NCI-H2196 (cell line): ENCODE measurements around the gene FIGNL2.
"Not testable (repeated sequence)": the region's sequence is repeated elsewhere in the genome, so short reads cannot be mapped to it uniquely, and the experiment has no call there.

ENCODE experiments used
- DNase-seq: peaks from one replicate; lab custom pipeline; 2025; ENCODE audit not compliant: unreplicated experiment; lab: John Stamatoyannopoulos, UW

Gene FIGNL2

DNA sequence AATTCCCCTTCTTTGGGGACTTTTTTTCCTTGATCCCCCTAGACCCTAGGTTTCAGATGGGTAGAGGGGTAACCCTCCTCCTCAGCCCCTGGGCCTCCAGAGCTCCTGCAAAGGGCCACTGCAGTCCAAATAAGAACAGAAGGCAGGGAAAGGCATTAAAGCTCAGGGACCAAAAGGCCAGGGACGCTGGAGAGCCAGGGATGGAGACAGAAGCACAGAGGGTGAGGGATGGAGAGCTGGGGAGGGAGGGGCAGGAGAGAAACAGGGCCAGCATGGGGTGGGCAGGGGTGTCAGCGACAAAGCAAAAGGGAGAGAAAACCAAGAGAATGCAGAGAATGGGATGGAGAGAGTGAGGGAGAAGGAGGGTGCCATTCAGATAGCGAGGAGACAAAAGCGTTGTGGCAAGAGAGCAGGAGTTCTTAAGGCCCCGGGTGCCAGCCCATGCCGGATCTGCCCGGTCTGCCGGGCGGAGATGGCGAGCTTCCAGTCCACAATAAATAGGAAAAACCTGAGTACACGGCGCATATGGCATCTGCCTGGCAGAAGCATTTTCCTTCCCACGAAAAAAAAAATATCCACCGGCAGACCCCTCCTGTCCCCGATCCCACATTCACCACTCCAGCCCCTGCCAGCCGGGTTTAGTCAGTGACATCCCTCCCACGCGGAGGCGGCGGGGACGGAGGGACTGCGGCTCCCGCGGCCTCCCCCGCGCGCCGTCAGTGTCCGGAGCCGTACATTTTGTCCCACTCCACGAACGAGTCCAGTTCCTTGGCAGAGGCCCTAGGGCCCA, 28.6 kb downstream of the FIGNL2 start:
- DNase-seq, result peak; percentile 29

DNA sequence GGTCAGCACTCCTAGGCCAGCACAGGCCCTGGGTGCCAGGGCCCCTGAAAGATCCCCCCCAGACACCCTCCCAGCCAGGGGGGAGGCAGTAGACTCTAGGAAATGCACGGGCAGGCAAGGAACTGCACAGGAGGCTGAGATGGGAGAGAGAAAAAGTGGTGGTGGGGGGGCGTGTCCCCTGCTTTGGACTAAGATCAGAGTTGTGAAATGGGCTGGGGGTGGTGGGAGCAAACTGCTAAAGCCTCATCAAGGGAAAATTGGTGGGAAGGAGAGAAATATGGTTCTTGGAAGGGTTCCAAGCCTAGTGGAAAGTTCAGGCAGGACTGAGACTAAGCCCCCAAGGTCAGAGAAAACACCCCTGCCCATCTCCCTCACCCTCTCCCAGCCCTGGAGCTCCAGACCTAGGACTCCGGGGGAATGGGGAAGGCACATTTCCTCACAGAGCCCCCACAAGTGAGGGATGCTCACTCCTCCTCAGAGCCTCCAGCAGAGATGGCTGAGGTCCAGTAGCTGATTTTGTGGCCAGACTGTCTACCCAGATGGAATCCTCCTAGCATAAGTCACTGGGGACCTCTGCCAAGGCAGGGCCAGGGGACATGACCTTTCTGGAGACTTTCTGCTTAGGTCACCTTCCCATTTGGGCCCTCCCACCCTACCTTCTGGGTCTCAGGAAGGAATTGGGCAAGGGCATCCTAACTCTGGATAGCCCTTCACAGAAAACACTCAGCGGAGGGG, 29.8 kb downstream of the FIGNL2 start:
- DNase-seq, result peak; percentile 6

DNA sequence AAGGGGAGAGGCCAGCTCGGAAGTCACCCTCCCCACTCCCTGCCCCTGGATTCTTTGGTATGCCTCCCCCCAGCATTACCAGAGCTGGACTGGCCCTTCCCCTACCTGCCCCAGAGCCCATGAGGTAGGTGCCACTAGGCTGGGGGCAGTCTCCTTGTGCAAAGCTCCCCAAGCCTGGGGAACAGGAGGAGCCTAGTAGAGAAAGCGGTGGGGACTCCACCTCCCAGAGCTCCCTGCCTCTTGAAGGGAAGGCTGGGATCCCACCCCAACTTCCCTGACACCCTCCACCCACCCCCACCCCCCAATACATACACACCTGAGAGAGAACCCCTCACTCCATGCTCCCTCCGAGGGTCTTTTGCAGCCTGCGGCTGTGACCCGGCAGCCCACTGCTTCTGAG, 30.4 kb downstream of the FIGNL2 start:
- DNase-seq, result no peak

DNA sequence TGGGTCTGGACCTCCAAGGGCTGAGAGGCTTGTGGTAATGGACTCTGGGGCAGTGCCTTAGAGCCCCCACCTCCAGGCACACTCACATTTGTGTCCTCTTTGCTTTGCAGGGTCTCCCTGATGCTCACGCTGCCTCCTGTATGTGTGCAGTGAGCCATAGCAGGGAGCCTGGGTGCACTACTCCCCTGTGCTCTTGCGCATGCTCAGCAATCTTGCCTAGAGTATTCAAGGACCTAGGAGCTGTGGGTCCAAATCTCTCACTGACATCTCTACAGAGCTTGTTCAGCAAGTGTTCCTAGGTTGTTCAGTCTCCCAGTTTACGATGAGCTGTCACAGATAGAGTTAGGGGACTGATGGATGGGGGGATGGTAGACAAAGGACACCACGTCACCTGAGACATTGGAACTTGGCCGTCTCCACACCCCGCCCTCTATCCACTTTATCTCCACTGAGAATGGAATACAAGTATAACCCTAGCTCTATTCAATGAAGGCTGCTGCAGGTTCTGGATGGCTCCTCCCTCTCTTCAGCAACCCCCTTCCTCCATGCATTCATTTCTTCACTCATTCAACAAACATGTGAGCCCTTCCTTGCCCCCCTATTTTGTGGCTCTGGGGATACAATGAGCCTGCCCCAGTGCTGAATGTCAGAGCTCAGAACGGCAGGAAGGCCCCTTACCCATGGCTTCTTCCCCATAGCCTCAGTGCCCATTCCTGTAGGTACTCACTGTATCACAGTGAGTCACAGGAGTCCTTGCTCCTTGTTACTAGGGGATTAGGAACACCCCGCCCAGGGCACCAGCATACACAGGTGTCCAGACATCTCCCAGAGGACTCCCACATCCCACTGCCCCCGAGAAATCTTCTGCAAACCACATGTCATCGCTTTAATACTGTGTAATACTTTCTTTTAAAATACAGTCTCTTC, 31.2 kb downstream of the FIGNL2 start:
- no peak for DNase-seq

DNA sequence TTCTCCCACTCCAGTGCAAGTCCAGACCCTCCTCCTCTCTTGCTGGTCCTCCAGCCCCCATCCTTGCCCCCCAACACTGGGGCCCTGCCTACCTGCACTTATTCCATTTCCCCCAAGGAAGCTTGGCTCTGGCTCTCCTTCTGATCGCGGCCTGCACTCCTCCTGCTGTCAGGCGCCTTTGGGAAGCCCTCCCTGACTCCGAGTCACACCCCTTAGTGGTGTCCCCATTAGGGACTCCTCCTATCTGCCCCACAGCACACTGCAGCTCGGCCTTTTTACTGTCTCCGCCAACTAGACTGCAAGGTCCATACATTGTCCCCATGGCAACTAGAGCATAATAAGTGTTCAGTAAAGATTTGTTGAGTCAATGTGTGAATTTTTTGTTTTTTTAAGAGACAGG, 32.9 kb downstream of the FIGNL2 start:
- no peak for DNase-seq

DNA sequence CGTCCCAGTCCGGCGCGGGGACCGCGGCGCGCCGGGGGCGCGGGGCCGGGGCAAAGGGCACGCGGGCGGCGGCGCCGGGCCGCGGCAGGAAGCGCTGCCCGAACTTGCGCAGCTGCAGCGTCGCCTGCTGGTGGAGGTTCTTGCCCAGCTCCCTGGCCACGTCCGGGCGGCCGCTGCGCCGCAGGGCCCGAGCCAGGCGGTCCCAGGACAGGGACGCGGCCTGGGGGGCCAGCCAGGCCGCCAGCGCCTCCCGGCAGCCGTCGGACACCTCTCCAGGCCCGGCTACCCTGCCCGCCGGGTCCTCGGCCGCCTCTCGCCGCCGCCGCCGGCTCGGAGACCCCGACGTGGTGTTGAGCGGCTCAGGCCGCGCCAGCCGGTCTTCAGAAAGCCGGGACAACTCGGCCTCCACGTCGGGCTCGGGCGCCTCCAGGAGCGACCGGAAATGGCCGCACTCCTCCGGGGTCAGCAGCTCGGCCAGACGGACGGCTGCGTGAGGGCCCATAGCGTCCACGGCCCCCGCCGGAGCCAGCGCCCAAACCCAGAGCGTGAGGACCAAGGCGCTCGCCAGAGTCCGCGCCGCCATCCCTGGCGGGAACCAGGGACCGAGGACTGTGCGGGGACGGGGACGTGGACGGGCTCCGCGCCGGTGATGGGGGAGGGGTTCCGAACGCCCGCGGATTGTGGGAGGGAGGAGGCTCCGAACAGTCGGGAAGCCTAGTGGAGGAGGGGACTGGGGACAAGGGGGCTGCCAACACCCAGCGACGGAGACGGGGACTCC, 34.0 kb downstream of the FIGNL2 start:
- DNase-seq, result peak; percentile 81

DNA sequence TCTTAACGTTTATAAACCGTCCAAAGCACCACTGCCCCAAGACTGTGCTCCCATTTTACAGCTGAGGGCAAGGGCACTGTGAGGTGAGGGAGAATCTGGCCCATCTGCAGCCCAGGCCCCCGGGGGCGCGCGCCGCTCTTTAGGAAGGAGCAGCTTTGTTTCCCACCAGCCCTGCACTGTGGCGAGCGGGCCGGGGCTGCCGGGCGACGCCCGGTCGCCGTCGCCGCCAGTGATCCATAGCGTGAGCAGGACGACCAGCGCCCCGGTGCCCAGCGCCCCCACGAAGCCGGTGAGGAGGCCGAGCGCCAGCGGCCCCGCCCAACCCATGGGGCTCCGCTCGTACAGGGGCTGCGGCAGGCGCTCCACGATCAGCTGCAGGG, 34.6 kb downstream of the FIGNL2 start:
- DNase-seq, result no peak

DNA sequence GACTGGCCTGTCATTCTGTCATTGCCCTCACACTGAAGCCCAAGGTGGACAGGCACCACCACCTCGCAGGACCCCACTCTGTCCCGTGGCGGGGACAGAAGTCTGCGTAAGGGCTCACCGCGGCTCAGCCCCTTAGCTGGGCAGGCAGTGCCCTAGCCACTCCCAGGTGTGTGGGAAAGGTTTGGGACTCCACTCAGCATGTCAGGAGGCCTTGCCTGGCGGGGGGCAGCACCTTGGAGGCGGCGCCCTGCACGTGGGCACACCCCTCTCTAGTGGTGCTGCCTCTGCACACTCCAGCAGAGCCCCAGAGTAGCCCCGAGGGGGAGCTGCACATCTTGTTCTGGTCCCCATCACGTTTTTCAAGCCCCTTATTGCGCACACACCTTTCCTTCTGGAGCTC, 35.6 kb downstream of the FIGNL2 start:
- DNase-seq, result no peak

DNA sequence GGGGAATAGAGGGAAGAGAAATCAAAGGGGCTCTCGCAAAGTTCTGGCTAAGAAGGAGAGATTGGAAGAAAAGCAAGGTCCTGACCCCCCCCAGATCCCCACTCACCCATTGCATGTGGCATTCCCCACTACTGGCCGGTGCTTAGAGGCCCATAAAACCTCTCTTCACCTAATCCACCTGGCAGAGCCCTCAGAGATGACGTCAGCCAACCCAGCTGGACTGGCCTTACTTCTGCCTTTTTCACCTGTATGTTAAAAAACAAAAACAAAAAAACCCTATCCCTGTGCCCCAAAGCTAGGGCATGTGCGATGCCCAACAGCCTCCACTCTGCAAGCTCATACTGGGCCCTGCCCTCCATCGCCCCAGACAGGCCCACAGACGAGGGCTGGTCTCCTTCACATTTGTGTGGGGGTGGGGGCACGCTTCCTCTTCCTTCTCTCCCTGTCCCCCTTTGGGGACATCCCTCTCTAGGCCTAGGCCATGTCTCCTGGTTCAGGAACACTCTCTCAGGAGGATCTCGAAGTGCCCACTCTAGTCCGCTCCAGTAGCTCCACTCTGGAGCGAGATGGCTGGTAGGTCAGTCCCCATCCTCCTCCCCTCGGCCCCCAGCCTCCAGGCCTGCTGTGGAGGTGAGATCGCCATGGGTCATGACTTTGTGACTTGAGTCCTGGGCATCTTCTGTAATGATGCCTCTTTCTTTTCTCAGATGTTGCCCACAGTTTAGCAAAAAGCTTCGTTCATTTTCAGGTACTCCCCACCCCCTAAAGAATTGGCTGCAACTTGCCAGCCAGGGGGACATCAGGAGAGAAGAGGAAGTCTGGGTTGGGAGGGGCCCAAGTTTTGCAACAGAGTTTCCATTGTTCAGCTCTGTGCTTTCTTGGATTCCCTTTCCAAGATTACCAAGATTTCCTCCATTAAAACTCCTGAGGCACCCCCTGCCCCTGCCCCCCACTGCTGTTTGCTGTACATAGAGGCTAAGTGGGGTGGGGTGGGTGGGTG, 37.0 kb downstream of the FIGNL2 start:
- DNase-seq, result peak; percentile 34

DNA sequence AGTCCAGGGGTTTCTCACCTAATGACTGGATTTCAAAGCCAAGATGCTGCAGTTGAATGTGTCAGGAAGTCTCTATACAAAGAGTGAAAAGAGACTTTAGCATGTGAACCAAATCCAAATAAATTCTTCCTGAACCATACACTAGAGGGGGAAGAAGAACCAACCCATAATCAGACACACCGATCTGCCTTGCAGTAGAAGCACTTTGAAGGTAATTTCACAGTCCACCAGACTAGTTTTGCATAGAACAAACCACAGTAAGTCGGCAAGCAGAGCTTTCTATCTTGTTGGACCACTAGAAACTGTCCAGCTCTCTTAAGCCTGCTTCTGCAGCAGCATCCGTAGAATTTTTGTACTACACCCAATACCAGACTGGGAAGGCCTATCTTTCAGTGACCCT, 39.3 kb downstream of the FIGNL2 start:
- DNase-seq, result no peak

DNA sequence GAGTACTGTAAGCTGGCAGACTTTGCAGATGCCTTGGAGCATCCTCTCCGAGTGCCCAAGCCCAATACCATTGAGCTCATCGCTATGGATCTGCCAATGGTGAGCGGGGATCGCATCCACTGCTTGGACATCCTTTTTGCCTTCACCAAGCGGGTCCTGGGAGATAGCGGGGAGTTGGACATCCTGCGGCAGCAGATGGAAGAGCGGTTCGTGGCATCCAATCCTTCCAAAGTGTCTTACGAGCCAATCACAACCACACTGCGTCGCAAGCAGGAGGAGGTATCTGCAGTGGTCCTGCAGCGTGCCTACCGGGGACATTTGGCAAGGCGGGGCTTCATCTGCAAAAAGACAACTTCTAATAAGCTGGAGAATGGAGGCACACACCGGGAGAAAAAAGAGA, 41.6 kb downstream of the FIGNL2 start:
- DNase-seq, result no peak

DNA sequence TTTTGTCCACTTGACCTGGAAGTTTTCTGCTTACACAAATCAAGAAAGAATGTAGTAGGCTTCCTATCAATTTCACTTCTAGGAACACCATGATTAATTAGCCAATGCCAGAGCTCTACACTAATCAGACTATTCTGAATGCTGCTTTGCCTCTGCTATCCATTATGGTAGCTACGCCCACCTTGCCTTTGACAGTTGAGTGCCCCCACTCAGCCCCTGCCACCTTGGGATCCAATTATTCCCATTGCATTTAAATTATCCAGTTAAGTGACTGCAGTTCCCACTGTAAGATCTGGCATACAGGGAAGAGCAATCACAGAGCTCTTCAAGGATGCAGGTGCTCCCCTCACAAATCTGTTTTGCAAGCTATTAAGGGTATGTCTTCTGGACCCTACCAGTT, 47.5 kb downstream of the FIGNL2 start:
- no peak for DNase-seq

DNA sequence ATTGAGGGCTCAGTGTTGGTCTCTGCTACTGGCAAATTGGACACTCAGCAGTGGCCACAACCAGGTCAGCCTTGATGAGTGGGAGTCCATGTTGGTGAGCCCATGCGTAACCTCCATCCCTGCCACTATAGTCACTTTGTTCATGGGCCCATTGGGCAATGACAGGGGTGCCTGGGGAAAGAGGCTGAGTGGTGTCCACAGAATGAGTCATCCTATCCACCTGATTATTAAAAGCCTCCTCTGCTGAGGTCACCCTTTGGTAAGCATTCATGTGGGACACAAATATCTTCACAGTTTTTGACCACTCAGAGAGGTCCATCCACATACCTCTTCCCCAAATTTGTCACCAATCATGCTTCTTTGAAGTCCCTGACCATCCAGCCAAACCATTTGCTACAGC, 50.0 kb downstream of the FIGNL2 start:
- DNase-seq, result no peak

DNA sequence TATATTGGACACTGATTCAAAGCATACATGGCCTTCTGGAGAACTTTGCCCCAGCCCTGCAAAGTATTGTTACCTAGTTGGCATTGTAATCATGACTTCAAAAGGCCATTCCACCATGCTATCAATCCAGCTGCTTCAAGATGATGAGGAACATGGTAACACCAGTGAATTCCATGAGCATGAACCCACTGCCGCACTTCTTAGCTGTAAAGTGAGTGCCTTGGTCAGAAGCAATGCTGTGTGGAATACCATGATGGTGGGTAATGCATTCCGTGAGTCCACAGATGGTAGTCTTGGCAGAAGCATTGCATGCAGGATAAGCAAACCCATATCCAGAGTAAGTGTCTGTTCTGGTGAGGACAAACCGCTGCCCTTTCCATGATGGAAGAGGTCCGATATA, 50.5 kb downstream of the FIGNL2 start:
- not testable (repeated sequence) for DNase-seq

DNA sequence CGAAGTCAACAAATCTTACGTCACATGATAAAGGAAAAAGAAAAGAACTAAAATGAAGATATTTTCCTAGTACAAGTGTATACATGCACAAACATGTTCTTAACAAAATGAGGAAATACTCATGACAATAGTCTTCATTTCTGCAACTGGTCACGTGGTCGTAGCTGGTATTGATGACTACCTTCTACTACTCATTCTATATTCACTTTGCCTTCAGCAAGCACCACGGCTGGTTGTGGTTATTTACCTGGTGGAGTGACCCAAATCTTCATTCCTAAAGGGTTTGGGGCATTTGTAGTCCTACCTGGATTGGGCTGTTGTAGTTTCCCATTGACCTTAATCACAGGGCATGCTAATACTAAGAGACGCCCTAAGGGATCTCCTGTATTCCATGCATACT, 51.2 kb downstream of the FIGNL2 start:
- no peak for DNase-seq

DNA sequence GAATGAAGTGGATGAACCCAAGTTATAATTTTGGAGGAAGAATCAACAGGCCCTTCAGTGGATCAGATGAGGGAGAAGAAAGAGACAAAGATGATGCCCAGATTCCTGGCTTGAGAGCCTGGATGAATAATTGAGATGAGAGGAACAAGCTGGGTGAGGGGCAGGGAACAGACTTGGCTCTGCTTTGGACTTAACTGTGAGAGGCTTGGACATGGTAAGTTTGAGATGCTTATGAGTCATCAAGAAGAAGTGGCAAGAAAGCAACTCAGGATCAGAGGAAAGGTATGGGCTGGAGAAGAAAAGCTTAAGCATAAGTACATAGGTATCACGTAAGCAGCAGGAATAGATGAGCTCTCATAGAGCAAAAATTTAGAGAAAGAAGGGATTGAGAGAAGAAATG, 55.3 kb downstream of the FIGNL2 start:
- DNase-seq, result no peak

DNA sequence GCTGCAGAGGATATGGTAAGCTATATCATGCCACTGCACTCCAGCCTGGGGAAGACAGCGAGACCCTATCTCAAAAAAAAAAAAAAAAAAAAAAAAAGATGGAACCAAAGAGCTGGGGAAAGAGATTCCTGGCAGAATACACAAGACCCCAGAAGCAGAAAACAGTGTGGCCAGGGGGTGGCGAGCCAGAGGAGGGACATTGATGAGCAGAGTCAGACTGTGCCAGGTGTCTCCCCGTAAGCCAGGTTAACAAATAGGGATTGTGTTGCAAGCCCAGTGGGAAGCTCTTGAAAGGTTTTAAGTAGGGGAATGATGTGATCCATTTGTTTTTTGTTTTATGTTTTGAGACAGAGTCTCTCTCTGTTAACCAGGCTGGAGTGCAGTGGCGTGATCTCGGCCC, 56.1 kb downstream of the FIGNL2 start:
- DNase-seq, result no peak

DNA sequence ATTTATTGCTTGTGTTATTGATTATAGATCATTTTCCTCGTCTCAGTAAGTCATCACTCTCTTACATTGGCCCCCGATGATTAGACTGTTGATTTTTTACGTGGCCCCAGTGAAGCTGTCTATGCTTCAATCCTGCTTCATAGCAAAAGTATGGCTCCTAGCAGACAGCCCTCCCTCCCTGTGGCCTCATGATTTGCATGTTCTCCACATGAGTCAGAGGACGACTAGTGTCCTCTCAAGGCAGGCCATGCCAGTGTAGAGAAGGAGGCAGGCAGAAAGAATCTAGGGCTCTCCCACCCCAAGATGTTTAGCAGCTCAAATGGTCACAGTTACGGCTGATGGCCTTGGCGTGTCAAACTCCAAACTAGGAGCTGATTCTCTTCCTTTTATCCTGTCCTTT, 59.6 kb downstream of the FIGNL2 start:
- no peak for DNase-seq

DNA sequence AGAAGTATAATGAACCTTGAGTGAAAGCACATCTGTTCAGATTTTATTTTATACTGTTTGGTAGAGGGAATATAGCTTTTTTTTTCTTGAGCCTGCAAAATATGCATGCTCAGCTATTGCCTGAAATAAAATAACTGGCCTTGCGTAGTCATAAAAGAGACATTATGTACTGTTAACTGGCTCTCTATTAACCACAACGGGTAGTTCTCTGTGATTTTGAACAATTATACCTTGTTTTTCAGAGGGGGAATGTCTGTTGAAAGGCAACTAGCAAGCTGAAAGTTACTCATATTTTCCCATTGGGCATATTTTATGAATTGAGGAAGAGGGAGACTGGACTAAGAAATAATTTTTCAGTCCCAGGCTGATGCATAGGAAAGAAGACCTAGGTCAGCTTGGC, 62.6 kb downstream of the FIGNL2 start:
- DNase-seq, result no peak

DNA sequence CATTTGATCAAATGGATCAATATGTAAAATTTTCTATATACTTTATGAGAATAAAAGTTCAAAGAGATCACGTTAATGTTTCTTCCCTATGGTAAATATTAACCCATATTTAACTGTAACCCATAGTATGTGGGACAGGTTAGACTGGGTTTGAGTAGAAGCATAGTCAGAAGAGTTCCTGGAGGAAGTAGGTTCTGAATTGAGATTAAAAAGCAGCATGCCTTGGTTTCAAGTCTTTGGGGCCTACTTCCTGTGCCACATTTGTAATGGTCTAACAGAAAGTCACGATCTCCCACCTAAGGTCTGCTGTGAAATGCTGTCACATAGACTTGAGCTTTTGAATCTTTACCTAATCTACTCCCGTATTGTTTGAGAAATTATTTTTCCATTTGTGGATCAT, 63.8 kb downstream of the FIGNL2 start:
- no peak for DNase-seq
